Measurements from ENCODE around the gene CAPN5.
A peak's percentile ranks its signal among the peaks of the same experiment; 100 is the strongest.

Gene CAPN5

DNA sequence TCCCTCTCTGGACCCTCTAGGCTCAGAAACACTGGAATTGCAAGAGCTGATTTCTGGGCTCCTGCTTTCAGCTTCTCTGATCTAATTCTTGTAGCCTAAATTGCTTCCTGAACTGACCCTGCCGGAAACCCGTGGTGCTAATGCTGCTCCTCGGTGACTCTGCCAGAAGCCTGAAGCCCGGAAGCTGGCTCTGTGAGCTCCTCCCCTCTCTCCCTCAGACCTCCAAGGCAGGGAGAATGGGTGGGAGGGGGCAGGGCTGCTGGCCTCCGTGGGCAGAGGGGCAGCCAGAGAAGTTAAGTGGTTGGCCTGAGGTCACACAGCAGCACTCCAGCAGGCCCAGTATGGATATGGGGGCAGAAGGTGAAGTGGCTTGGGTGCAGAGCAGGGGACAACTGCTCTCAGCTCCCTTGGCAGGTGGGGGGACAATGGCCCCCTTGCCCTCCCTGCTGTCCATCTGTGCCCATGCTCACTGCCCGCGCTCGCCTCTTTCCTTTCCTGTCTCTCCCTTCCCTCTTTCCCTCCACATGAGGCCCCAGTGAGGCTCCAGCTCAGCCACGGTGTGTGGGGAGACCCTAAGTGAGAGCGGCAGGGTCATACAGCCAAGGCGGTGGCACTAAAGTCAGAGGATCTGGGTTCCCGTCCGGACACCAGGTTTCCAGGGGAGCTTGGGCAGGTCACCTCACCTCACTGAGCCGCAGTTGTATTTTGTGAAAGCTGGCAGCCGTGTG lies 16.2 kb downstream of the CAPN5 start:
- no peak for DNase-seq (ENCODE audit: low read depth in 1 of 2, low spot score in 1 of 2)

DNA sequence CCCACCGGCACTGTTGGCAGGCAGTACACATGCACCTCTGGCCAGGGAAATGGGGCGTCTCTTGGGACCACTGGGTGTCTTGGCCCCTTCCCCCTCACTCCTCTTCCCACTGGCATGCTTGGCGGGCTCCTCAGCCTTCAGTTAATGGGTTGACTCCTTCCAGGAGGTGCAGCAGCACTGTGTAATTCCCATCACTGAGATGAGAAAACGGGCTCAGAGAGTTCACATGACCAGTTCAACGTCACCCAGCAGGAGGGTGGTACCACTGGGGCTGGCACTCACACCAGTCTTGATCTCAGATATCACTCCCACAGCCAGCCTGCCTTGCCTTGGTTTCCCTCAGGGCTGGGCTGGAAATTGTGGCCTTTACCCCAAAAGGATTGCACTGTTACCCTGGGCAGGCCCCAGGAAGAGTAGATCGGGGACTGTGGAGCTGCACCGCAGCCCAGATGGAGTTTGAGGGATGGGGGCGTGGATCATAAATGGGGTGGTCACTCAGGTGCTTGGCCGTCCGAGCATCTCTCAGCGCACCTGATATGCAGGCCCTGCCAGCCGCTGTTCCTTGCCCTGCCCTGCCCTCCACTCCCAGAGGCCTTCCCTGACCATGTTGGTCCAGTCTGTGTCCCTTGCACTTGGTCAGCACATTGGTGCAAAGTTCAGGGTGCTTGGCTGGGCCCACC lies 16.9 kb downstream of the CAPN5 start:
- DNase-seq (ENCODE audit: low read depth in 1 of 2, low spot score in 1 of 2) = no peak

DNA sequence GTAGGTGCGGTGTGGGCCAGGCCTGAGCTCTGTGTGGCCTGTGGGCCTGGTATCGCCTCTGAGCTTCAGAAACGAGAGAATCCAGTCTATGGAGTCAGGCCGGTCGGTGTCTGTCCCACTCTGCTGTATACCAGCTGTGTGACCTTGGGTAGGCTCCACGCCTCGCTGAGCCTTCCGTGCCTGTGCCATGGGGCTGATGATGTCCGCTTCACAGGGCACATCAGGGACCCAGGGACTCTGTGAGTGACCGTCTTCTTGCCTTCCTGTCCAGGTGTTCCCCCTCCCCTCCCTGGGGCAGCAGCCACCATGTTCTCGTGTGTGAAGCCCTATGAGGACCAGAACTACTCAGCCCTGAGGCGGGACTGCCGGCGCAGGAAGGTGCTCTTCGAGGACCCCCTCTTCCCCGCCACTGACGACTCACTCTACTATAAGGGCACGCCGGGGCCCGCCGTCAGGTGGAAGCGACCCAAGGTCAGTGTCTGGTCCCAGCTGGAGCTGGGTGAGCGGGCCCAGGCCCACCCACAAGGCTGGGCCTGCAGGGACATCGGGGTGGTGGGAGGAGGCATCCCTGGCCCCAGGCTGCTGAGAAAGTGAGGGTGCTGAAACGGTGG lies 17.9 kb downstream of the CAPN5 start:
- DNase-seq (ENCODE audit: low read depth in 1 of 2, low spot score in 1 of 2) = no peak

DNA sequence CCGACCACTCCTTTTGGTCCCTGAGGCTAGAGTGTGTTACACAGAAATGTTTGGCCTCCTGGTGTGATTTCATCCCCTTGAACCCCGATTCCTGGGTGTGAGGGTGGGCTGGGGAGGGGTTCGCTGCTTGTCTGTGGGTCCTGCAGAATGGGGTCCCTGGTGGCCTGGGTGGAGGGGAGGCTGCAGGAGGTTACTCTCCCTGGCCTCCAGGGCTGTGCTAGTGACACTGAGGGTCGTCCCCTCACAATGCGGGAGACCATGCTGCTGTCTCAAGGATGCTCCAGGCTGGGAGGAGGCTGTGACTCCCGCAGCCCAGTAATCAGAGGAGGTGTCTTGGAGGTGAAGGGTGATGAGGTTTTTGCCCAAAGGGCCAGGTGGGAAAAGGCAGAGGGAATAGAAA lies 18.9 kb downstream of the CAPN5 start:
- DNase-seq (ENCODE audit: low read depth in 1 of 2, low spot score in 1 of 2) = no peak

- DNase-seq (ENCODE audit: low read depth in 1 of 2, low spot score in 1 of 2) = no peak
These were observed 20.0 kb downstream of the CAPN5 start for GRCh38 chr11:77086521-77087472.

GRCh38 chr11:77087723-77088225 lies 21.0 kb downstream of the CAPN5 start:
- no peak for DNase-seq (ENCODE audit: low read depth in 1 of 2, low spot score in 1 of 2)

GRCh38 chr11:77088236-77089003 lies 21.6 kb downstream of the CAPN5 start:
- DNase-seq (ENCODE audit: low read depth in 1 of 2, low spot score in 1 of 2) = no peak

DNA sequence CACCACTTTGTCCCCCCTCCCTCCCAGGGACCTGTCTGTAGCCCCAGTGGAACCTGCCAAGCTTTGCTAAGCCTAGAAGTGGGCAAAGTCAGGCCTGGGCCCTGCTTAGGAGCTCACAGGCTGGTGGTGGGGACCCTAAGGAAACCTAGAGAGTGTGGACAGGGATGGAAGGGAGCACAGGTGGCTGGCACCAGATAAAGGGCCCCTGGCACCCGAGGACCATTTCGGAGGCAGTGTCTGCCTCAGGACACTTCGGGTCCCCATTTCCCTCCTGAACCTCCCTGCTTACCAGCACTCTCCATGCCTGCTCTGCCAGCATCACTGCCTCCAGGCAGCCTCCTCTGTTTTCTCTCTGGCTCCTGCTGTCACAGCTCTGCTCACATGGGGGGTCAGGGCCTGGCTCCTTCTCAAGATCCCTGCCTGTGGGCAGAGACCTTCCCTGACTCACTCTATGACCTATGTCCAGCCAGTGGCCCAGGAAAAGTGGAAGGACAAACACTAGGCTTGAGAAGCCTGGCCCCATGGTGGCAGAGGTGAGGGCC lies 22.3 kb downstream of the CAPN5 start:
- no peak for DNase-seq (ENCODE audit: low read depth in 1 of 2, low spot score in 1 of 2)

DNA sequence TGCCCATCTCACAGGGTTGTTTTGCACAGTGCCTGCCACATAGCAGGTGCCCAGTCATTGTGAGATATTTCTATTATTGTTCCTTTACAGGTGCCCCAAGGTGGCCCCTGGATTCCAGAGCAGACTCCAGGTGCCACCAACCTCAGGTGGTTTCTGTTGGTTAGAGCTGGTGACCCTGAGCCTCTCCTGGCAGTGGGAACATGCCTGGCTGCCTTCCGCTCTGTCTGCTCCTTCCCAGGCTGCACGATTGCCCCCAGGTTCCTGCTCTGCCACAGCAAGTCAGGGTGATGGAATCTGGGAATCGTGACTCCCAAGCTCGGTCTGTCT lies 23.2 kb downstream of the CAPN5 start:
- no peak for DNase-seq (ENCODE audit: low read depth in 1 of 2, low spot score in 1 of 2)

GRCh38 chr11:77090373-77091111 lies 23.8 kb downstream of the CAPN5 start:
- no peak for DNase-seq (ENCODE audit: low read depth in 1 of 2, low spot score in 1 of 2)

GRCh38 chr11:77091146-77091940 lies 24.6 kb downstream of the CAPN5 start:
- peak; percentile 53 to 74 for DNase-seq (ENCODE audit: low read depth in 1 of 2, low spot score in 1 of 2)

DNA sequence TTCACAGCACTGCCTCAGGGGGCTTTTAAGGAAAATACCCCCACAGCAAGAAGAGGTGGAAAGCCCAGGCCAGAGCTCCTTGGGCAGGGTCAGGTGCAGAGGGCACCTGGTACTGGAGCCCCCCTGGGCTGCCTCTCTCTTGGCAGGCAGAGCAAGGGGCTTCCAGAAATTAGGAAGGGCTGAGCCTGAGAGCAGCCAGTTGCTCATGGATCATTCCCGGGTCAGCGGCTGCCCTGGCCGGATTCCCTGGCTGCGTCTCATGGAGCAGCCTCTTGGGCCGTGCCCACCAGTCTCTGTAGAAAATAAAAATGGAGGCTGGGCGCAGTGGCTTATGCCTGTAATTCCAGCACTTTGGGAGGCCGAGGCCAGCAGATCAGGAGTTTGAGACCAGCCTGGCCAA lies 25.6 kb downstream of the CAPN5 start:
- DNase-seq (ENCODE audit: low read depth in 1 of 2, low spot score in 1 of 2) = no peak

- no peak for DNase-seq (ENCODE audit: low read depth in 1 of 2, low spot score in 1 of 2)
These were observed 26.5 kb downstream of the CAPN5 start for GRCh38 chr11:77093056-77093891.

DNA sequence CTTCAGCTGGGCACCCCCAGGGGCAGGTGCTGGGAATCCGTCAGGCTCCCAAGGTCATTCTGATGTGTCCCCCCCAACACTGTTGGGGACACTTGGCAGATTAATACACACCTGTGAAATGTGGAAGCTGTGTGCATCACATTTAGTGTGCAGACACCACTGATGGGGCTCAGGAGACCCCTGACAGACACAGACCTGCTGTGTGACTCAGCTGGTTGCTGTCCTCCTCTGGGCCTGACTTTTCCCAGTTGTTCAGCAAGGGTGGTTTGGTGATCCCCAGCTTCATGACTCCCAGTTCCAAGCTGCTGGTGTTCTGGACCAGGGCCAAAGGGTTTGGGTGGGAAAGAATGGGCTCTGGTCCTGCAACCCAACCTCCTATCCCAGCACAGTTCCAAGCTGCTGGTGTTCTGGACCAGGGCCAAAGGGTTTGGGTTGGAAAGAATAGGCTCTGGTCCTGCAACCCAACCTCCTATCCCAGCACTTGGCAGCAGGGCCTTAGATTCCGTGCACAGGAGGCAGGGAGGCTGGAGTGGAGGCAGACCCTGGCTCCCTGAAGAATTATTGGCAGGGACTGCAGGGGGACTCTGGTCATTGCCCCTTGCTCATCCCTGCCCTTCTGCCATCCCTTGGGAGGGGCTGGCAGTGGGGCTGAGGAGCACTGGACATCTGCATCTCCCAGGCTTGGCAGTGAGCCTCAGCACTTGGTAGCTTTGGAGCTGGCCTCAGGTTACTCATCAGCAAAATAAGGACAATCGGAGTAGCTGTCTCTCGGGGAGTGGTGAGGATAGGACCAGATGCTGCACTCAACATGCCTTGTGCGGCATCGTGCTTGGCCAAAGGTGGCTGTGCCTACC lies 27.4 kb downstream of the CAPN5 start:
- DNase-seq (ENCODE audit: low read depth in 1 of 2, low spot score in 1 of 2) = no peak

DNA sequence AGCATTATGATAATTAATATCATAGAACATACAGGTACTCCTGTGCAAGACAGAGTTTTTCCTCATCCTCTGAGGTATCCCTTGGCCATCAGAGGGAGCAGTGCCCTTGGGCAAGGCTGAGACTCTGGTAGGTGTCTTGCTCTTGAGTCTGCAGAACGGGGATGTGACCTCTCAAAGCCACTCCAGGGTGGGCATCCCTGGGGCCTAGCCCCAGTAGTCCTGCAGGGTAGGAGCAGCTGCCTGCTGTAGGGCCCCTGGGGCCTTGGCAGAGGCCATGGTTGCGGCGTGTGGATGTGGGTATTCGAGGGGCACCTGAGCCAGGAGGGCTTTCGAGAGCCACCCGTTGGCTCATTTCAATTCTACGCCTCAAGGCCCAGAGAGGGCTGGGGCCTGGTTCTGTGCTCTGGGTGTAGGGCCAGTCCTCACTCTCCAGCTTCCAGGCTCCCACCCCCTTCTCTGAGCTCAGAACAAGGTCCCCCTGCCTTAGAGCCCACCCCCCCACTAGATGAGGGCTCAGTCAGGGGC lies 28.1 kb downstream of the CAPN5 start:
- DNase-seq (ENCODE audit: low read depth in 1 of 2, low spot score in 1 of 2) = no peak
